Renal cortex interstitium (tissue), 11 donors: Measurements from ENCODE around the gene P2RX6. TPM values are rescaled to one million over a fixed set of nuclear protein-coding genes. Genes with fewer than 3 reads are reported as not detected.
"Not testable (repeated sequence)": the region's sequence is repeated elsewhere in the genome, so short reads cannot be mapped to it uniquely, and the experiment has no call there.

Experiments used
- DNase-seq, 11 donors: peaks; one replicate each; pipeline ENCODE4 v3.0.0-alpha.2; 2013; ENCODE audit warnings: low read depth in 9 of 11, low spot score in 4 of 11; ENCODE audit errors: extremely low read depth in 1 of 11
- polyA plus RNA-seq, 3 donors: library from polyadenylated mRNA; unstranded; fragments of 120-200 nt; gene quantifications; one replicate each; pipeline ENCODE4 v1.2.1, GENCODE V29; 2013; ENCODE audit not compliant: insufficient read length in 3 of 3

P2RX6 gene
- polyA plus RNA-seq, 3 donors: 0.78 to 2.7 (median 1.1) TPM

- peak; percentile 82 to 95 (median 92) for DNase-seq
Observed at GRCh38 chr22:21001601-21002325, 13.2 kb upstream of the P2RX6 start, which contains the start of gene THAP7. Gene THAP7, minus strand, starts transcription at chr22:21002118. Its CDS starts 207 bp downstream, at chr22:21001911.

DNA sequence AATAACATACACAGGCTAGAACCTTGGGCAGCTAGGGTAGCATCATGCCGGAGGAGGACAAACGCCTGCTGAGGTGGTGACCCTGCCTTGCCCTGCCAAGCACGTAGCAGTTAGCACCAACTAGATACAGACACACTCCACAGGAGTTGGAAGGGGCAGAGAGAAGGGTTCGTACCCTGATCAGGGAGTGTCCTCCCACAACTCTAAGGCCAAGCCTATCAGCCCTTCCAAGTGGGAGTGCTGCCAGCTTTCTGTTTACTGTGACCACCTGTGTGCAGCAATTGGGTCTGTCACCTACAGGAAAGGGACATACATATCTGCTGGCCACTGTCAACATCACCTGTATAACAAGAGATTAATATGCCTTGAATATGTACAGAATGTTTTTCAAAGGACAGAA is 11.2 kb upstream of the P2RX6 start:
- no peak for DNase-seq

DNA sequence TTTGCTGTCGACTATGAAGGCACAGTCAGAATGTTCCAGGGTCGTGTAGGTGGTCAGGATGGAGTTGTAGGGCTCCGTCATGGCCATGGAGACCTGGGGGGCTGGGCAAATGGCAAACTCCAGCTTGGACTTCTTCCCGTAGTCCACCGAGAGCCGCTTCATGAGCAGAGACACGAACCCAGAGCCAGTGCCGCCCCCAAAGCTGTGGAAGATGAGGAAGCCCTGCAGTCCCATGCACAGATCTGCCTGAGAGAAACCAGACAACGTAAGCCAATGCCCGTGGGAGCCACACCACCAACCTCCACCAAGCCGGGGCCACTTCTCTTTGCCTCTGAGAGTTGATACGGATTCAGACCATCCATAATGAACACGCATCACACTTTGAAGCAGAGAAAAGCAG is 5.8 kb upstream of the P2RX6 start:
- DNase-seq: not testable (repeated sequence)

DNA sequence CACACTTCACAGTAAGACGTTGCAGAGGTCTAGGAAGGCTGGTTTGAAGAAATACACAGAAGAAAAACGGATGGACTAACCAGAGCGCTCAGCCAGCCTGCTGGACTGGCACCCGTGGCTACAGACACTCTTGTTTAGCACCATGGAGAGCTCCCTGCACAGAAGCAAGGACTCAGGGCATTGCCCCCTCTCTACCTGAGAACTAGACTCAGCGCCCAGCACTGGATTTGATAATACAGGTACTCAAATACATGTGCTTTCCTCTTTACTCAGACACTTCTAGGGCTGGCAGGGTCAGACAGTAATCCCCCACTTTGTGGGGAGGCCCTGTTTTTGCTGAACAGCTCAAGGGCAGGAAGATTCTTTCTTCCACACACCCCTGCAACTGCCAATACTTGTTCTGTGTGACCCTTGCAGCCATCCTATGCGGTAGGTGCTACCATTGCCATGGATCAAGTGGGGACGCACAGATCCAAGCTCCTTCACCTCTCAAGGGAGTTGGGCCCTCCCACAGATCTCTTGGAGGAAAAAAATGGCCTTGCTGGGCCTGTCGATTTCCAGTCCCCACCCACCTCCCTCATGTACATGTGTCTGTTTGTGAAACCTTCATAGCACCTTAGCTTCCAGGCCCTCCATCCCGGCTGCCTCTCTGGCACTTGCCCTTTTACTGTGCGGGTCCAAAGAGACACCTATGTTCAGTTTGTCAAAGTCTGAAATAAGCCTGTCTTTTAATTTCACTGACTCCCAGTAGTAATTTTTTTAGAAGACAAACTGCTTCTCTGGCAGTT is 5.1 kb upstream of the P2RX6 start:
- peak in 8 of 11 donors; percentile 64 to 81 (median 71) for DNase-seq

DNA sequence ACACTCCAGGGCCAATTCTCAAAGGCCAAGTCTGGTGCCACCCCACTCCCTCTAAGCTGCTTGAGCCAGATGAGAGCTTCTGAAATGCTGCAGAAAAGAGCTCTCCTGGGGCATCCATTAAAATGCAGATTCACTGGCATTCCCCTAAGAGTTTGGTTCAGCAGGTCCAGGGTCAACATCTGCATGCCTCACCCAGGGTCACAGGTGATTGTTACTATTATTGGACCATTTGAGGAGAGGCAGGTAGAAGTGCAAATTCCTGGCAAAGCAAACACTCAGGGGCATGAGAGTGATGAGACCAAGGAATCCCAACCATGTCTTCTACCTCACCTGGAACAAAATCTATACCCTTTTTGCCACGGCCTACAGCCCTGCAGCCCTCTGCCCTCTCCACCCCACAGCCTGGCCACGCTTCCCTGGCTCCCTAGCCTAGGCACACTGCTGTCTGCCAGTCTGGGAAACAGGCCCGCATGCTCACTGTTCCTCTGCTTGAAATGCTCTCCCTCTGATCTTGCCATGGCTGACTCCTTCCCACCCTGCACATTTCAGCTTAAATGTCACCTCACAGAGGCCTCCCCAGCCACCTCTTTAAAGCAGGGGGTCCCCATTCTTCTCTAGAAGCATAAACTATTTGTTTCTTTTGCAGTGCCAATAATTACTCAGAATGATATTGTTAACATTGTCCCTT is 4.4 kb upstream of the P2RX6 start:
- DNase-seq: no peak

GRCh38 chr22:21012446-21013407 is 2.2 kb upstream of the P2RX6 start:
- no peak for DNase-seq

- no peak for DNase-seq
Observed at GRCh38 chr22:21013657-21014201, 1.2 kb upstream of the P2RX6 start.

GRCh38 chr22:21014202-21014725 is 701 bp upstream of the P2RX6 start:
- DNase-seq: peak; percentile 80 to 94 (median 92)

DNA sequence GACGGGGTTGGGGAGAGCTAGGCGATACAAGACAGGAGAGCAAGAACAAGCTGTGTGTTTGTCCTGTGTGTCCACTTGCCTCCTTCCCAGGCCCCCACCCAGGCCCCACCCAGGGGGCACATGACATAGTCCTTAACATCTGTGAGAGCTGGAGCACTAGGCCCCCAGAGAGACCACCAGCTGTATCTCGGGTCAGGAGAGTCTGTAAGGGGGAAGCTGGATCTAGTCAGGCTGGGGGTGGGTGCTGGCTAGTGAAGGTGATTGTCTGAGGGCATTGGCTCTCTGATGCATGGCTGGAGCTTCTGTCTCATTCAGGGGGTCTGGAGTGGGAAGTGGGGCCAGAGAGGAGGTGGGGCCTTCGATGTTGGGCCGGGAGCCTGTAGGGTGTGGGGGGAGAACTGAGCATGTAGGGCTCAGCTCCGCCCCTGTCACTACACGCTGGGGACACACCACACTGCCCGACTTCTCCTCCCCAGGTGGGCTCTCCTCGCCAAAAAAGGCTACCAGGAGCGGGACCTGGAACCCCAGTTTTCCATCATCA is 571 bp downstream of the P2RX6 start:
- DNase-seq: no peak

DNA sequence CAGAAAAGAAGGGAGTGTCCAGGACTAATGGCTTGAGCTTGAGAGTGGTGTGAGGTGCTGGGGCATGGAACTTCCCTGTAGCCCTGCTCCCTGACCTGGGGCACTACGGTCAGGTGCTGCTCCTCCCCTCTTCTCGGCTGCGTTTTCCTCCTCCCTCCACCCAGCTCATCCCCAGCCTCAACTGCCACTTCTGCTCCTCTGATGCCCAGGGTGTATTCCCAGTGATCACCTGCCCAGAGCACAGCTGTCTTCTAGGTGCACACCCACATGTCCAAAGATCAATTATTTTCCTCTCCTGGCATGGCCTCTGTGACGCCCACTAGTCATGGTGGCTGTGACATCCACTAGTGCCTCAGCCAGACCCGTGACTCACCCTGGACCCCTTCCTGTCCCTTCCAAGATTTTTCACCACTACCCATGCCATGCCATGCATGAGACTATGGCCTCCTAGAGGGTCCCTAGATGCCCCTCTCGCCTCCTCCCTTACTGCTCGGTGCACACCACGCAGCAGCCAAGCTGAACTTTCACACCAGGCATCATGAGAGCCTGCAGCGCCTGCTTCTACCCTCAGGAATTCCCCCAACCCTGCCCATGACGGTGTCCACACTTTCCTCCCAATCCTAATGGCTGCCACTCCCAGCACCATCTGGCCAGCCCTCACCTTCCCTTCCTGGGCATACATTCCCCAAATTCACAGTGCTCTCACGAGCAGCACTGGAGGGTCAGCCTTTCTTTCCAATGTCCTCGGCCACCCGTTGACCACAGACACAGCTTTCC is 1.9 kb downstream of the P2RX6 start:
- no peak for DNase-seq

DNA sequence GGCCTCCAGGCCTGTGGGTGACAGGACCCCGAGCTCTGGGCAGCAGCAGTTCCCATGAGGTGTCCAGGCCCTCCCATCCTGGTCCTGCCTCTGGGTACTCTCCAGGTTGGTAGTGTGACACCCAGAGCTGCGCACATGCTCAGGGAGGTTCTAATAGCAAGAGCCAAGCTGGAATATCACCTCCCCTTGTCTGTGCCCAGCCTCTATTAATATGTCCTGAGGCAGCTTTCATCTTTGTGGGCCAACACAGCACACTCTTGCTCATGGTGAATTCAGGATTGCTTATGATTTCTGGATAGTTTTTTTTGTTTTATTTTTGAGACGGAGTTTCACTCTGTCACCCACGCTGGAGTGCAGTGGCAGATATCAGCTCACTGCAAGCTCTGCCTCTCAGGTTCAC is 3.3 kb downstream of the P2RX6 start:
- no peak for DNase-seq

DNA sequence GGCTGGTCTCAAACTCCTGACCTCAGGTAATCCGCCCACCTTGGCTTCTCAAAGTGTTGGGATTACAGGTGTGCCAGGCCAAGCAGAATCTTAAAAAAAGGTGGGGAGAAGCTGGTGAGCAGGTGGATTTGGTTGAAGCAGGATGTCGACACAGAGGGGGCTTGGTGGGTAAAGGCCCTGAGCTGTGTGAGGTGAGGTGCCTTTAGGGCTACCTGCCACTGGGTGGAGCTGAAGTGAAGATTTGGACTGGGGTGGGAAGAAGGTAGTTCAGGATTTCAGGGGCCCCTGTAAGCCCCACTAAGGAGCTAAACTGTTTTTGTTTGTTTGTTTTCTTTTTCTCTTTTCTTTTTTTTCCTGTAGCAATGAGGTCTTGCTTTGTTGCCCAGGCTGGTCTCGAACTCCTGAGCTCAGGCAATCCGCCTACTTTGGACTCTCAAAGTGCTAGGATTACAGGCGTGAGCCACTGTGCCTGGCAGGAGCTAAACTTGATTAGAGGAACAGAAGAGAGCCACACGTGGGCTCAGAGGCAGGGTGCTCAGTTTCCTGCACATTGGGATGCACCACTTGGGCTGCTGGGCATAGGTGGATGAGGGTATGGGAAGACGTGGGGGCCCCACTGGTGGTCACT is 6.0 kb downstream of the P2RX6 start:
- no peak for DNase-seq

DNA sequence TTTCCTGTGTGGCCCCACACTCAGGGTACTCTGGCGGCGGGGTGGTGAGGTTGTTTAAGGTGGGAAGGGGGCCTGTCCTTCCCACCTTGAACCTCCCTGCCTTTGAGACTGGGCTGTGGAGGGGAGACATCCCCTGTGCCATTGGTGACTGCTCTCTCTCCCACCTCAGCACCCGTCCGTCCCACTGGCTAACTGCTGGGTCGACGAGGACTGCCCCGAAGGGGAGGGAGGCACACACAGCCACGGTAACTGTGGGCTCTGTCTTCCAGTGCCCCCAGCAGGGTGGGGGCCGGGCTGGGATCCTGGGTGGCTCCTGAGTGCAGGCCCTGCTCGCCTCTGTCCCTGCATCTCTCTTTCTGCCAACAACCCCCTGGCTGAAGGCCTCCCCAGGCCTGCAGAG is 7.5 kb downstream of the P2RX6 start:
- DNase-seq: no peak

DNA sequence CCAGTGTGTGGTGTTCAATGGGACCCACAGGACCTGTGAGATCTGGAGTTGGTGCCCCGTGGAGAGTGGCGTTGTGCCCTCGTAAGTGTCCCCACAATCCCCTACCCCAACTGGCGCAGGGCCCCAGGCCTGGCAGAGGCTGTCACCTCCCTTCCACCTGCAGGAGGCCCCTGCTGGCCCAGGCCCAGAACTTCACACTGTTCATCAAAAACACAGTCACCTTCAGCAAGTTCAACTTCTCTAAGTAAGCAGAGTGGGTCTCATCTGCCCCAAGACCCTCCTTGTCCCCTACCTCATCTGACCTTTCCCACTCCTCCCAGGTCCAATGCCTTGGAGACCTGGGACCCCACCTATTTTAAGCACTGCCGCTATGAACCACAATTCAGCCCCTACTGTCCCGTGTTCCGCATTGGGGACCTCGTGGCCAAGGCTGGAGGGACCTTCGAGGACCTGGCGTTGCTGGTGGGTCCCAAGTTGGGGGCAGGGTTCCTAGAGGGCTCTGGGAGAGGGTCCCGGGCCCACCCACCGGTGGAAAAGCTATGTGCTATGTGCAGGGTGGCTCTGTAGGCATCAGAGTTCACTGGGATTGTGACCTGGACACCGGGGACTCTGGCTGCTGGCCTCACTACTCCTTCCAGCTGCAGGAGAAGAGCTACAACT is 8.1 kb downstream of the P2RX6 start:
- no peak for DNase-seq

DNA sequence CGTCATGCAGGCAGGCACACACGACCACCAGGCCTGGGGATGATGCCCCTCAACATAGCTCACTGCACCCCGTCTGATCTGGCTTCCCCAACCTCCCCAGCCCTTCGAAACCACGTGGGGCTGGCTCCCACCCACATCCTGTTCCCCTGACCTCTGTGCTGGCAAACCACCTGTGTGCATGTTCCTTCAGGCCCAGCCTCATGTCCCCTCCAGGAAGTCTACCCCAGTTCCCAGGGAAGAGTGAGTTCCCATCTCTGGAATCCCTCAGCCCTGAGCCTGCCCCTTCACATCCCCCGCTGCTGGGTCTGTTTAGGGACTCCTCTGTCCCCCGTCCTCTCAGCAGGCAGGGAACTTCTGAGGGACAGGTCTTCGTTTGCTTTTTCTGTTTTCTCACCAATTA is 10.3 kb downstream of the P2RX6 start:
- no peak for DNase-seq
